Measurements from ENCODE around the gene PPARD.
"Not testable (repeated sequence)": the region's sequence is repeated elsewhere in the genome, so short reads cannot be mapped to it uniquely, and the experiment has no call there.

PPARD gene

DNA sequence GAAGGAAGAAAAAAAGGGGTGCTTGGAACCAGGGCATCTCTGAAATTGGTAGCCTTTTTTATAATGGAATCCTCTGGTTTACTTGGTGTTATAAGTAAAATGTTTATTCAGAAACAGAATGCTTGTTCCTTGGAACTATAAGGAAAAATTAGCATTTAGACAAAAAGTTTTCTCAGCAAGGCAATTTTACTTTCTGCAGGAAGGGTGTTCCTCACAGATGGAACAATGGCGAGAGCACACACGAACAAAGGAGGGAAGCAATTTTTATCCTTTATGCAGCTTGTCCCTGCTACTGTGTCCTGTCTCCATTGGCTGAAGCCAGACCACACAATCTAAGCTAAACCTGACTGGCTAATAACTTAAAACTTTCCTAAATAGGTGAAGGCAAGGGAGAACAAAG is 87.1 kb downstream of the PPARD start:
- Histone ChIP-seq H4K20me1 (ENCODE audit: insufficient read depth, low read length, poor library complexity, severe bottlenecking) (no peaks in the 10 kb centered on the region), H3K4me1 (ENCODE audit: insufficient read depth, low read length, poor library complexity, severe bottlenecking) (no peaks in the 10 kb centered on the region), H3K27me3 (ENCODE audit: insufficient read depth, low read length, poor library complexity, severe bottlenecking) (no peaks in the 10 kb centered on the region), H3K36me3 (ENCODE audit: insufficient read depth, low read length) (no peaks in the 10 kb centered on the region), H3K4me2 (ENCODE audit: low read depth, low read length, poor library complexity, severe bottlenecking) (no peak overlapping the region), H2AFZ (ENCODE audit: low read length) (no peak overlapping the region), H3K9me3 (ENCODE audit: insufficient read depth, low read depth, low read length) (peaks cover 4% of the 10 kb centered on the region; the same call in 1 of the 2 replicates), H3F3A (ENCODE audit: low read depth) (no peaks in the 10 kb centered on the region), H3K79me2 (ENCODE audit: insufficient read depth, low read length) (no peaks in the 10 kb centered on the region), H3K4me3 (ENCODE audit: low read length, poor library complexity, severe bottlenecking) (no peak overlapping the region), H3K9ac (ENCODE audit: low read depth, low read length, poor library complexity, severe bottlenecking) (no peak overlapping the region), H3K9me2 (replicated peaks; ENCODE audit: low read depth, low read length) (no peaks in the 10 kb centered on the region)
- no peak for TF ChIP-seq EZH2phosphoT487 (IDR thresholded peaks at IDR 0.05; ENCODE audit: borderline replicate concordance)

DNA sequence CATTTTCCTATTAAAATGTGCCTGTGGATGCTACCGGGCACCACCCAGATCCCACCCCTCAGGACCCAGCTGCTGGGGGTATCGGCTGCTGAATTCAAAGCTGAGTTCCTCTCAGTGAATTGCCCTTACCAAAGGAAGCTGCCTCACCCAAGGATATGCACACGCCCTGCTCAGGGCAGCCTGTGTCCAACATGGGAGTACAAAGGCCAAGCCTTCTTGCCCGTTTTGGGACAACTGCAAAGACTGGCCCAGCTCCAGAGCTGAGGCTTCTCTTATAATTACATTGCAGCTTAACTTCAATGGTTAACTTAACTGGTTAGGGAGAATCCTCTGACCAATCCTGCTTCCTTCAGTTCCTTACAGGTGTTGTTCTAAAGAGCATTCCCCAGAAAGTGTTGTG is 89.9 kb downstream of the PPARD start:
- no peaks in the 10 kb centered on the region for H3K4me1 ChIP-seq (ENCODE audit: insufficient read depth, low read length, poor library complexity, severe bottlenecking)
- H2AFZ ChIP-seq (ENCODE audit: low read length): no peak overlapping the region
- no peak overlapping the region for H3K9ac ChIP-seq (ENCODE audit: low read depth, low read length, poor library complexity, severe bottlenecking)
- no peaks in the 10 kb centered on the region for H4K20me1 ChIP-seq (ENCODE audit: insufficient read depth, low read length, poor library complexity, severe bottlenecking)
- no peaks in the 10 kb centered on the region for H3K36me3 ChIP-seq (ENCODE audit: insufficient read depth, low read length)
- peaks cover 4% of the 10 kb centered on the region; the same call in 1 of the 2 replicates for H3K9me3 ChIP-seq (ENCODE audit: insufficient read depth, low read depth, low read length)
- H3K79me2 ChIP-seq (ENCODE audit: insufficient read depth, low read length): no peaks in the 10 kb centered on the region
- no peaks in the 10 kb centered on the region for H3K9me2 ChIP-seq (replicated peaks; ENCODE audit: low read depth, low read length)
- TF ChIP-seq CTCF (conservative IDR thresholded peaks at IDR 0.05; ENCODE audit: low read length) (no peak), EZH2phosphoT487 (IDR thresholded peaks at IDR 0.05; ENCODE audit: borderline replicate concordance) (no peak)
- no peak overlapping the region for H3K4me2 ChIP-seq (ENCODE audit: low read depth, low read length, poor library complexity, severe bottlenecking)
- H3K27me3 ChIP-seq (ENCODE audit: insufficient read depth, low read length, poor library complexity, severe bottlenecking): no peaks in the 10 kb centered on the region
- no peak overlapping the region for H3K4me3 ChIP-seq (ENCODE audit: low read length, poor library complexity, severe bottlenecking)
- H3F3A ChIP-seq (ENCODE audit: low read depth): no peaks in the 10 kb centered on the region

DNA sequence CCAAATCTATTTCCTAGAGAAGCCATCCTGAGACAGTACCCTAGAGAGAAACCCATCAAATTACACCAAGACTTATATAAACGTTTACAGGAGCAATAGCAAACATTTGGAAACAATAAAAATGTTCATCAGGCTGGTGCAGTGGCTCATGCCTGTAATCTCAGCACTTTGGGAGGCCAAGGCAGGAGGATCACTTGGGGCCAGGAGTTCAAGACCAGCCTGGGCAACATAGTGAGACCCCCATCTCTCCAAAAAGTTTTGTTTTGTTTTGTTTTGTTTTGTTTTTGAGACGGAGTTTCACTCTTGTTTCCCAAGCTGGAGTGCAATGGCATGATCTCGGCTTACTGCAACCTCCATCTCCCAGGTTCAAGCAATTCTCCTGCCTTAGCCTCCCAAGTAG is 90.3 kb downstream of the PPARD start:
- H3K9me2 ChIP-seq (replicated peaks; ENCODE audit: low read depth, low read length); H4K20me1 ChIP-seq (ENCODE audit: insufficient read depth, low read length, poor library complexity, severe bottlenecking); H3F3A ChIP-seq (ENCODE audit: low read depth); H3K4me1 ChIP-seq (ENCODE audit: insufficient read depth, low read length, poor library complexity, severe bottlenecking); H3K9ac ChIP-seq (ENCODE audit: low read depth, low read length, poor library complexity, severe bottlenecking); H3K79me2 ChIP-seq (ENCODE audit: insufficient read depth, low read length); H3K27me3 ChIP-seq (ENCODE audit: insufficient read depth, low read length, poor library complexity, severe bottlenecking); H3K9me3 ChIP-seq (ENCODE audit: insufficient read depth, low read depth, low read length); H2AFZ ChIP-seq (ENCODE audit: low read length); H3K4me2 ChIP-seq (ENCODE audit: low read depth, low read length, poor library complexity, severe bottlenecking); H3K4me3 ChIP-seq (ENCODE audit: low read length, poor library complexity, severe bottlenecking); H3K36me3 ChIP-seq (ENCODE audit: insufficient read depth, low read length): not testable (repeated sequence)

DNA sequence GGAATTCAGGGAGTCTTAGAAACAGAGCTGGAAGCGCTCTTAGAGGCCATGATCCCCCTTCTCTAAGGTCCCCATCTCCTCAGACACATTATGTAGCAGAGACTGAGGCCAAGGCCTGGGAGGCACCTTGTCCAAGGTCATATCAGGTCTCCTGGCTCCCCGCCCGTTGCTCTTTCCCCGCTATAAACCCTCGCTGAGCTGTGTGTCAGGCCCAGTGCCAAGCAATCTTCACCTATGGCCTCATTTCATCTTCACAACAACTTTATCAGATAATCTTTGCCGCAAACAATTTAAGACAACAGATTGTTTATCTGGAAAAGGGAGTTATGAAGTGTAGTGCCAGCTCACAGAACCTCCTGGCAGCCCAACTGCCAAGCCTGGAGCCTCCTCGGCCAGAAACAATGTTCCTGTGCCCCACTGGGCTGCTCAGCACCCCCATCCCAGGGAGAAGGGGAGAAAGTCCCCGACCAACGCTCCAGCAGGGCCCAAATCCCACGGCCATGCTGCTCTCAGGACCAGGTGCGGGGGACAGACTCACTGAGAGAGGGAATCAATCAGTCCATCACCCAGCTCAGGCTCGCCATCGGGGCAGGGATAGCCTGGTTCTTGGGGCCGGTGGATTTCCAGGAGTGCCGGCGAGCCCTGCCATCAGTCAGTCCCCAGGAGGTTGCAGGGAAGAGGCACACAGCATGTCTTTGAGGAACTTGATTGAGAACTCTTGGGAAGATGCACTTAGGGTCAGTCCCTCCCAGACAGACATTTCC is 92.9 kb downstream of the PPARD start:
- H3K79me2 ChIP-seq (ENCODE audit: insufficient read depth, low read length): no peaks in the 10 kb centered on the region
- no peak overlapping the region for H3K4me2 ChIP-seq (ENCODE audit: low read depth, low read length, poor library complexity, severe bottlenecking)
- H3K9me3 ChIP-seq (ENCODE audit: insufficient read depth, low read depth, low read length): no peaks in the 10 kb centered on the region
- H3K4me3 ChIP-seq (ENCODE audit: low read length, poor library complexity, severe bottlenecking): no peak overlapping the region
- H4K20me1 ChIP-seq (ENCODE audit: insufficient read depth, low read length, poor library complexity, severe bottlenecking): no peaks in the 10 kb centered on the region
- no peaks in the 10 kb centered on the region for H3K36me3 ChIP-seq (ENCODE audit: insufficient read depth, low read length)
- H3K9me2 ChIP-seq (replicated peaks; ENCODE audit: low read depth, low read length): no peaks in the 10 kb centered on the region
- no peak overlapping the region for H3K9ac ChIP-seq (ENCODE audit: low read depth, low read length, poor library complexity, severe bottlenecking)
- H3F3A ChIP-seq (ENCODE audit: low read depth): no peaks in the 10 kb centered on the region
- H3K4me1 ChIP-seq (ENCODE audit: insufficient read depth, low read length, poor library complexity, severe bottlenecking): no peaks in the 10 kb centered on the region
- no peak overlapping the region for H2AFZ ChIP-seq (ENCODE audit: low read length)
- H3K27me3 ChIP-seq (ENCODE audit: insufficient read depth, low read length, poor library complexity, severe bottlenecking): no peaks in the 10 kb centered on the region
- no peak for TF ChIP-seq EZH2phosphoT487 (IDR thresholded peaks at IDR 0.05; ENCODE audit: borderline replicate concordance)
- no peak for TF ChIP-seq CTCF (conservative IDR thresholded peaks at IDR 0.05; ENCODE audit: low read length)
